A673 (cell line): ENCODE results near the gene LRP8. TPM values are rescaled to one million over a fixed set of nuclear protein-coding genes. Genes with fewer than 3 reads are reported as not detected.
A peak's percentile ranks its signal among the peaks of the same experiment; 100 is the strongest.

ENCODE experiments used
- BruUV-seq: library from RNA; stranded (reverse); fragments of 400-500 nt; replicated peaks from 2 replicates; lab custom pipeline; 2021; lab: Mats Ljungman, UMichigan
- CTCF ChIA-PET: fragments of 300-600 bp; sonication (Branson Sonifier 250); formaldehyde crosslinking; loops from one replicate; lab custom pipeline; 2022; ENCODE audit warnings: antibody characterized with exemption; lab: Charles Lee
- POLR2A ChIA-PET: fragments of 300-600 bp; sonication (Branson Sonifier 250); formaldehyde crosslinking; loops from one replicate; lab custom pipeline; 2022; ENCODE audit warnings: antibody characterized with exemption; ENCODE audit not compliant: low non-redundant PET; lab: Charles Lee
- DNase-seq: peaks from one replicate; pipeline ENCODE4 v3.0.0-alpha.2; 2015; ENCODE audit warnings: low spot score
- H3K27ac ChIP-seq: fragments of 200-600 bp; sonication (generic); 2 replicates; pipeline ENCODE4 v1.5.1; 2016; ENCODE audit warnings: mixed run types, low read depth, mild to moderate bottlenecking, mixed read lengths, antibody characterized with exemption, low read length; ENCODE audit not compliant: poor library complexity, severe bottlenecking
- H3K27me3 ChIP-seq: fragments of 200-600 bp; sonication (generic); replicated peaks from 2 replicates; pipeline ENCODE4 v1.6.1; 2017; ENCODE audit warnings: mixed run types, low read depth, mild to moderate bottlenecking, mixed read lengths, antibody characterized with exemption, low read length; ENCODE audit not compliant: insufficient read depth, poor library complexity
- H3K36me3 ChIP-seq: fragments of 200-600 bp; sonication (generic); 2 replicates; pipeline ENCODE4 v1.6.1; 2016; ENCODE audit warnings: mixed run types, mild to moderate bottlenecking, mixed read lengths, antibody characterized with exemption, low read length; ENCODE audit not compliant: insufficient read depth, poor library complexity, severe bottlenecking
- H3K4me1 ChIP-seq: fragments of 200-600 bp; sonication (generic); 2 replicates; pipeline ENCODE4 v1.6.1; 2017; ENCODE audit warnings: mixed run types, mild to moderate bottlenecking, mixed read lengths, antibody characterized with exemption, low read length; ENCODE audit not compliant: insufficient read depth, poor library complexity, severe bottlenecking
- H3K4me3 ChIP-seq: fragments of 200-600 bp; sonication (generic); 2 replicates; pipeline ENCODE4 v1.5.1; 2016; ENCODE audit warnings: low read depth, mixed run types, mild to moderate bottlenecking, mixed read lengths, low read length; ENCODE audit not compliant: poor library complexity, severe bottlenecking
- H3K9me3 ChIP-seq: fragments of 200-600 bp; sonication (generic); 2 replicates; pipeline ENCODE4 v1.6.1; 2016; ENCODE audit warnings: mixed run types, low read depth, mild to moderate bottlenecking, mixed read lengths, antibody characterized with exemption, low read length; ENCODE audit not compliant: poor library complexity, severe bottlenecking
- CTCF ChIP-seq: fragments of 300-800, 200-600 bp; sonication (generic); conservative IDR thresholded peaks from 2 replicates; pipeline ENCODE4 v1.5.1; 2017; ENCODE audit warnings: low read depth, mild to moderate bottlenecking, antibody characterized with exemption, low read length, moderate library complexity, mixed read lengths
- EZH2 ChIP-seq: fragments of 200-600 bp; sonication (generic); IDR thresholded peaks from 2 replicates; pipeline ENCODE4 v1.6.1; 2017; ENCODE audit warnings: borderline replicate concordance, low read depth, mild to moderate bottlenecking, mixed read lengths, antibody characterized with exemption, low read length; ENCODE audit not compliant: poor library complexity, severe bottlenecking
- intact Hi-C: fragments of 100-400 bp; cut with micrococcal nuclease; formaldehyde crosslinking; loops from one replicate; pipeline ENCODE4 v1.10.0; 2022; ENCODE audit not compliant: unreplicated experiment
- total RNA-seq: library from RNA; stranded (reverse); gene quantifications from 2 replicates; pipeline ENCODE4 v1.2.3, GENCODE V29; 2021

The LRP8 gene
- total RNA-seq, 1 experiment from 2014 or later = 24.7 TPM

DNA sequence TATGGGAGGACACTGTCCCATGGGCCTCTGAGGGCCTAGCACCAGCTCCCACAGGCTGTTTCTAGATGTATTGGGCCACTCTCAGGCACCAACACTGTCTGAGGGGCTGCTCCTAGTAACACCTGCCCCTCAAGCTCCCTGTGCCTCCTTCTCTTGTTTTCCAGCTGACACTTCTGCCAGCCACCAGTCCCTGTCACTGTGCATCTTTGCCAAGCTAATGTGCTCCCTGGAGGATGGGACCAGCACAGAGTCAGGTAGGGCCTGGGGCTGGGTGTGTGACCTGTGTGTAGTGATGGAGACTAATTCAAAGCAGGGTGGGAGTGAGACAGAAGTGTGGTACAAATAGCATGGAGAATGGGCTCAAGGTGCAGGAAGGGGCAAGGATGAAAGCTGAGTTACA is 60.1 kb downstream of the LRP8 start:
- CTCF ChIA-PET = no interaction called here
- Histone ChIP-seq H3K4me1 (no peaks in the 10 kb centered on the region), H3K27me3 (no peaks in the 10 kb centered on the region), H3K36me3 (no peaks in the 10 kb centered on the region), H3K9me3 (no peaks in the 10 kb centered on the region), H3K27ac (no peak overlapping the region), H3K4me3 (no peak overlapping the region)
- no TSS peak for BruUV-seq
- no peak for DNase-seq
- POLR2A ChIA-PET = no interaction called here
- no peak for TF ChIP-seq EZH2
- intact Hi-C loops = no loop called here

- Histone ChIP-seq H3K36me3 (no peaks in the 10 kb centered on the region), H3K4me3 (no peak overlapping the region), H3K9me3 (no peaks in the 10 kb centered on the region), H3K27me3 (no peaks in the 10 kb centered on the region), H3K27ac (no peak overlapping the region), H3K4me1 (no peaks in the 10 kb centered on the region)
- POLR2A ChIA-PET = no interaction called here
- intact Hi-C loops = no loop called here
- BruUV-seq = no TSS peak
- peak; percentile 27 for DNase-seq
- CTCF ChIA-PET = no interaction called here
- 0 out of 2 replicates have a peak, but pooled peaks have one; percentile 25 for TF ChIP-seq CTCF
- no peak for TF ChIP-seq EZH2
Observed at GRCh38 chr1:53266038-53266437, 61.8 kb downstream of the LRP8 start.

- ChIA-PET CTCF (no interaction called here), POLR2A (no interaction called here)
- intact Hi-C loops = no loop called here
- no peak for TF ChIP-seq EZH2
- TF ChIP-seq CTCF = no peak
- Histone ChIP-seq H3K9me3 (no peaks in the 10 kb centered on the region), H3K36me3 (peaks cover under 1% of the 10 kb centered on the region), H3K4me1 (no peaks in the 10 kb centered on the region), H3K4me3 (no peak overlapping the region), H3K27ac (no peak overlapping the region), H3K27me3 (peaks cover 3% of the 10 kb centered on the region)
- no peak for DNase-seq
- no TSS peak for BruUV-seq
Observed at GRCh38 chr1:53265581-53265980, 62.3 kb downstream of the LRP8 start.

DNA sequence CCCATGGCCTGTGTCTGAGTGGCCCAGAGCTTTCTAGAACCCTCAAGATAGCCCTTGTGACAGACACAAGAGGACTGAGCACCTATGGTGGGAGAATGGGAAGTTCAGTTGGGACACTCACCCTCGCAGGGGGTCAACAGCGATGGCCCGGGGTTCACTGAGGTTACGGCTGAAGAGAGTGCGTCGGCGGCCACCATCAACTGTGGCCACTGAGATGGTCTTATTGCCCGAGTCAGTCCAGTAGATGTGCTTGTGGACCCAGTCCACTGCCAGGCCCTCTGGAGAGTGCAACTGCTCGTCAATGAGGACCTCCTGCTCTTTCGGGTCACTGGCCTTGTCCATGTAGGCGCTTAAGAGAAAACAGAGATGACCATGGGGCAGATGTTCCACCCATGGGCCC is 63.8 kb downstream of the LRP8 start:
- CTCF ChIA-PET = no interaction called here
- BruUV-seq = no TSS peak

More for the DNA sequence above, 63.8 kb downstream of the LRP8 start:
- H3K27ac ChIP-seq = no peak overlapping the region
- H3K4me1 ChIP-seq = no peaks in the 10 kb centered on the region
- TF ChIP-seq CTCF = no peak
- DNase-seq = no peak
- POLR2A ChIA-PET = no interaction called here
- peaks cover 18% of the 10 kb centered on the region for H3K27me3 ChIP-seq
- H3K36me3 ChIP-seq = peaks cover 5% of the 10 kb centered on the region
- intact Hi-C loops = no loop called here
- H3K9me3 ChIP-seq = no peaks in the 10 kb centered on the region
- H3K4me3 ChIP-seq = no peak overlapping the region
